Lower lobe of right lung (tissue), 2 donors: ENCODE measurements around the gene SLC16A7. TPM values are rescaled to one million over a fixed set of nuclear protein-coding genes. Genes with fewer than 3 reads are reported as not detected.

ENCODE experiments used
- ATAC-seq, 2 donors: fragments of 200-7000 bp; cut with Tn5 transposase; one replicate each; pipeline ENCODE4 v1.9.1; 2020 to 2022; ENCODE audit warnings: mild to moderate bottlenecking in 2 of 2, moderate library complexity in 2 of 2
- DNase-seq: peaks from one replicate; pipeline ENCODE4 v3.0.0-alpha.2; 2020
- H3K27ac ChIP-seq: fragments of 200-600 bp; one replicate; pipeline ENCODE4 v1.8.0; 2022
- H3K27me3 ChIP-seq: fragments of 200-600 bp; one replicate; pipeline ENCODE4 v1.8.0; 2022; ENCODE audit warnings: low read depth
- H3K36me3 ChIP-seq: fragments of 200-600 bp; one replicate; pipeline ENCODE4 v1.8.0; 2022; ENCODE audit warnings: mild to moderate bottlenecking
- H3K4me1 ChIP-seq: fragments of 200-600 bp; one replicate; pipeline ENCODE4 v1.8.0; 2022
- H3K4me3 ChIP-seq: fragments of 200-600 bp; one replicate; pipeline ENCODE4 v1.8.0; 2022; ENCODE audit warnings: mild to moderate bottlenecking
- H3K9me3 ChIP-seq: fragments of 200-600 bp; one replicate; pipeline ENCODE4 v1.8.0; 2022
- CTCF ChIP-seq: fragments of 200-600 bp; IDR thresholded peaks from one replicate; pipeline ENCODE4 v1.8.0; 2022; ENCODE audit warnings: antibody characterized with exemption, mild to moderate bottlenecking
- intact Hi-C: fragments of 100-400 bp; cut with DNase I; formaldehyde crosslinking; loops from one replicate; pipeline ENCODE4 v1.11.0; 2022
- total RNA-seq: library from RNA; stranded (reverse); fragmentation: NEBNext Ultra II Directional; extraction: Animal tissue kit (Norgen Biotek cat#: 25700); gene quantifications from one replicate; pipeline ENCODE4 v1.2.1, GENCODE V29; 2021
- donor health status: DM: no; HTN: yes; CAD: no; lungs with severe emphysema.

SLC16A7 gene
- total RNA-seq, 1 donor from 2014 or later: 13.3 TPM

- H3K27ac ChIP-seq: no peak overlapping the region
- no peak for ATAC-seq
- intact Hi-C loops: no loop called here
These were observed 115.1 kb downstream of the SLC16A7 start for GRCh38 chr12:59710964-59711363.

GRCh38 chr12:59715434-59715833 is 119.6 kb downstream of the SLC16A7 start:
- intact Hi-C loops: no loop called here
- Histone ChIP-seq H3K4me1 (no peaks in the 10 kb centered on the region), H3K4me3 (no peak overlapping the region), H3K9me3 (no peaks in the 10 kb centered on the region), H3K27ac (no peak overlapping the region), H3K36me3 (no peaks in the 10 kb centered on the region), H3K27me3 (no peaks in the 10 kb centered on the region)
- ATAC-seq (no peak), DNase-seq (no peak)
- no peak for TF ChIP-seq CTCF

More at GRCh38 chr12:59710964-59711363, 115.1 kb downstream of the SLC16A7 start:
- Histone ChIP-seq H3K9me3 (no peaks in the 10 kb centered on the region), H3K36me3 (no peaks in the 10 kb centered on the region), H3K27me3 (no peaks in the 10 kb centered on the region), H3K4me1 (no peaks in the 10 kb centered on the region), H3K4me3 (no peak overlapping the region)
- DNase-seq: no peak
- no peak for TF ChIP-seq CTCF

GRCh38 chr12:59716043-59716442 is 120.2 kb downstream of the SLC16A7 start:
- no peak for ATAC-seq
- no peaks in the 10 kb centered on the region for H3K27me3 ChIP-seq
- DNase-seq: no peak
- intact Hi-C loops: no loop called here
- H3K36me3 ChIP-seq: no peaks in the 10 kb centered on the region
- H3K9me3 ChIP-seq: no peaks in the 10 kb centered on the region
- H3K4me3 ChIP-seq: no peak overlapping the region
- H3K27ac ChIP-seq: no peak overlapping the region
- no peaks in the 10 kb centered on the region for H3K4me1 ChIP-seq
- no peak for TF ChIP-seq CTCF

GRCh38 chr12:59717436-59717835 is 121.6 kb downstream of the SLC16A7 start:
- intact Hi-C loops: no loop called here
- no peak overlapping the region for H3K27ac ChIP-seq
- DNase-seq (no peak), ATAC-seq (no peak)
- no peaks in the 10 kb centered on the region for H3K4me1 ChIP-seq
- H3K36me3 ChIP-seq: no peaks in the 10 kb centered on the region
- H3K27me3 ChIP-seq: no peaks in the 10 kb centered on the region
- no peaks in the 10 kb centered on the region for H3K9me3 ChIP-seq
- no peak for TF ChIP-seq CTCF
- no peak overlapping the region for H3K4me3 ChIP-seq

GRCh38 chr12:59719701-59720100 is 123.9 kb downstream of the SLC16A7 start:
- H3K36me3 ChIP-seq: no peaks in the 10 kb centered on the region
- TF ChIP-seq CTCF: no peak

GRCh38 chr12:59723520-59723919 is 127.7 kb downstream of the SLC16A7 start:
- H3K36me3 ChIP-seq: no peaks in the 10 kb centered on the region
- TF ChIP-seq CTCF: no peak
- H3K9me3 ChIP-seq: no peaks in the 10 kb centered on the region
- no peaks in the 10 kb centered on the region for H3K27me3 ChIP-seq
- intact Hi-C loops: no loop called here
- no peak for DNase-seq
- H3K4me1 ChIP-seq: no peaks in the 10 kb centered on the region
- no peak overlapping the region for H3K27ac ChIP-seq
- no peak overlapping the region for H3K4me3 ChIP-seq
- no peak for ATAC-seq

More at GRCh38 chr12:59719701-59720100, 123.9 kb downstream of the SLC16A7 start:
- ATAC-seq (no peak), DNase-seq (no peak)
- H3K27ac ChIP-seq: no peak overlapping the region
- H3K4me1 ChIP-seq: no peaks in the 10 kb centered on the region
- no peaks in the 10 kb centered on the region for H3K27me3 ChIP-seq
- intact Hi-C loops: no loop called here
- no peak overlapping the region for H3K4me3 ChIP-seq
- no peaks in the 10 kb centered on the region for H3K9me3 ChIP-seq
